Measurements from ENCODE around the gene SYNE2. TPM values are rescaled to one million over a fixed set of nuclear protein-coding genes. Genes with fewer than 3 reads are reported as not detected.

Gene SYNE2, protein sequence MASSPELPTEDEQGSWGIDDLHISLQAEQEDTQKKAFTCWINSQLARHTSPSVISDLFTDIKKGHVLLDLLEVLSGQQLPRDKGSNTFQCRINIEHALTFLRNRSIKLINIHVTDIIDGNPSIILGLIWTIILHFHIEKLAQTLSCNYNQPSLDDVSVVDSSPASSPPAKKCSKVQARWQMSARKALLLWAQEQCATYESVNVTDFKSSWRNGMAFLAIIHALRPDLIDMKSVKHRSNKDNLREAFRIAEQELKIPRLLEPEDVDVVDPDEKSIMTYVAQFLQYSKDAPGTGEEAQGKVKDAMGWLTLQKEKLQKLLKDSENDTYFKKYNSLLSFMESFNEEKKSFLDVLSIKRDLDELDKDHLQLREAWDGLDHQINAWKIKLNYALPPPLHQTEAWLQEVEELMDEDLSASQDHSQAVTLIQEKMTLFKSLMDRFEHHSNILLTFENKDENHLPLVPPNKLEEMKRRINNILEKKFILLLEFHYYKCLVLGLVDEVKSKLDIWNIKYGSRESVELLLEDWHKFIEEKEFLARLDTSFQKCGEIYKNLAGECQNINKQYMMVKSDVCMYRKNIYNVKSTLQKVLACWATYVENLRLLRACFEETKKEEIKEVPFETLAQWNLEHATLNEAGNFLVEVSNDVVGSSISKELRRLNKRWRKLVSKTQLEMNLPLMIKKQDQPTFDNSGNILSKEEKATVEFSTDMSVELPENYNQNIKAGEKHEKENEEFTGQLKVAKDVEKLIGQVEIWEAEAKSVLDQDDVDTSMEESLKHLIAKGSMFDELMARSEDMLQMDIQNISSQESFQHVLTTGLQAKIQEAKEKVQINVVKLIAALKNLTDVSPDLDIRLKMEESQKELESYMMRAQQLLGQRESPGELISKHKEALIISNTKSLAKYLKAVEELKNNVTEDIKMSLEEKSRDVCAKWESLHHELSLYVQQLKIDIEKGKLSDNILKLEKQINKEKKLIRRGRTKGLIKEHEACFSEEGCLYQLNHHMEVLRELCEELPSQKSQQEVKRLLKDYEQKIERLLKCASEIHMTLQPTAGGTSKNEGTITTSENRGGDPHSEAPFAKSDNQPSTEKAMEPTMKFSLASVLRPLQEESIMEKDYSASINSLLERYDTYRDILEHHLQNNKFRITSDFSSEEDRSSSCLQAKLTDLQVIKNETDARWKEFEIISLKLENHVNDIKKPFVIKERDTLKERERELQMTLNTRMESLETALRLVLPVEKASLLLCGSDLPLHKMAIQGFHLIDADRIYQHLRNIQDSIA (N-terminal part only)
- 131 and 154 TPM in 2 replicates for total RNA-seq (2013; cell fraction: nucleolus; rRNA removed)
- total RNA-seq (2014; rRNA removed) (45.6 and 45.7 TPM in 2 replicates), total RNA-seq (2014; rRNA removed; fragmentation: Illumina TruSeq; extraction: Trizol) (49.9 and 55.3 TPM in 2 replicates), total RNA-seq (2021) (47.8 and 52.7 TPM in 2 replicates), polyA plus RNA-seq (2011; rRNA removed) (10.8 and 12.7 TPM in 2 replicates), polyA plus RNA-seq (2014; fragmentation: Illumina TruSeq; extraction: Trizol) (35.3 and 37.0 TPM in 2 replicates), polyA plus RNA-seq (2014; fragmentation: Nextera tagmentation; extraction: Ambion mirVana) (1 to 10 TPM; 2.1 to 4.6 TPM), polyA plus RNA-seq (2014; rRNA removed) (29.0 and 35.1 TPM in 2 replicates), polyA plus RNA-seq (2016; fragmentation: Nextera tagmentation; extraction: Ambion mirVana) (10 to 100 TPM; 39.2 to 40.3 TPM), polyA minus RNA-seq (2011; rRNA and poly(A)+ RNA removed) (74.2 and 79.7 TPM in 2 replicates), Bru-seq, nascent RNA (percentile 78 among the genes with signal in this experiment), BruChase-seq, experiment 1, labeled RNA remaining after a 6-hour chase (percentile 83 among the genes with signal in this experiment), BruChase-seq, experiment 2, labeled RNA remaining after a 2-hour chase (percentile 79 among the genes with signal in this experiment)
- polyA plus RNA-seq (2011; ENCODE audit: low read depth), result 33.3 TPM
- polyA plus RNA-seq (2011; cell fraction: cytosol; rRNA removed), result 14.3 and 19.4 TPM in 2 replicates
- polyA plus RNA-seq (2011; cell fraction: nucleus; rRNA removed), result 58.4 and 96.8 TPM in 2 replicates
- 48.3 and 54.5 TPM in 2 replicates for polyA plus RNA-seq (2012)
- 13.0 and 14.6 TPM in 2 replicates for polyA minus RNA-seq (2011; cell fraction: cytosol; rRNA and poly(A)+ RNA removed)
- polyA minus RNA-seq (2011; cell fraction: nucleus; rRNA and poly(A)+ RNA removed), result 85.0 and 172 TPM in 2 replicates
- long read RNA-seq, experiment 1, partial matches to known transcripts, result 6 of 10 reads
- long read RNA-seq, experiment 1, other reads (novel, unspliced or antisense), result 4 of 10 reads
- long read RNA-seq, experiment 2, partial matches to known transcripts, result 147 of 190 reads
- long read RNA-seq, experiment 2, other reads (novel, unspliced or antisense), result 43 of 190 reads

DNA sequence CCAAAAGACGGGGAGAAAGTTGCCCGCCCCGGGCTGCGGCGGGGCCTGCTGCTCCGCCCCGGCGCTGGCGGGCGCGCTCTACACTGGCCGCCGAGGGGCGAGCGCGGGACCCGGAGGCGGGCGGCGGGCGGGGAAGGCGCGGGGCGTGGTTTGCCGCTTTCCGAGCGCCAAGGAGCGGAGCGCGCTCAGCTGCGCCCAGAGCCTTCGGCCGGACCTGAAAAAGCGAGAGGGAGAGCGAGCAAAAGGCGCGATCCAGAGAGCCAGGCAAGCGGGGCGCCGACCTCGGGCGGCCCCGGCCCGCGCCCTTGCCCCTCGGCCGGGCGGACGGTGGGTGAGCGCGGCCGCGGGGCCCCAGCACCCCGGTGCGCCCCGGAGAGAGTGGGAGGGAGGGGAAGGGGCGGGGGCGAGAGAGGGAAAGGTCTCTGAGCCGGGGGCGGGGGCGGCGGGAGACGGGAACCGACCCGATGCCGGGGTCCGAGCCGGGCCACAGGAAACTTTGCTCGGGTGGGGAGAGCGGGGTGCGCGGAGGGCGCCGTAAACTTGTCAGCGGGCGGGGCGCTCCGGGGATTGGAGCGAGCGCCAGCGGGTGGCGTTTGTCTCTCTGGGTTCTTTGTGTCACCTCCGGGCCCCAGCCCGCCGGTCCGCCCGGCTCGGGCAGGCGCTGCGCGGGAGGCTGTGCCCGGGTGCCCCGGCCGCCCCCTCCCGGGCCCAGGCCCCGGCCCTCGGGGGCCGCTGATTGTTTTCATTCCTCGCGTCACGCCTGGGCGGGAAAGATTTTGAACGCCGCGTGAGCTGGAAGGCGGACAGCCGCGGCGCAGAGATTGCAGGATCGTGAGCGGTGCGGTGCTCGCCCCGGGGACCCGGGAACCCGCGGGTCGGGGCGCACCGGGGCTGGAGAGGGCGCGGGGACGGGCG lies at the start of gene SYNE2:
SYNE2 (plus strand) TSS at position 188 of the 915 bp plus-strand sequence. CDS start 56,145 bp downstream, outside the sequence.
- DNase-seq (ENCODE audit: low read depth, low spot score) (no peak), ATAC-seq (peak; percentile 94), FAIRE-seq (no peak)
- ChIA-PET POLR2A (interaction anchor here (2.1 kb wide), 1 partner anchor 11 kb away, joined by 10 read pairs; no protein-coding TSS in a partner anchor), RAD21 (ENCODE audit: unreplicated experiment) (interaction anchor here (0.9 to 2.0 kb wide), 7 partner anchors 9 to 450 kb away, joined by 3 to 7 read pairs (median 3); no protein-coding TSS in a partner anchor), SMC1A (ENCODE audit: uncharacterized antibody, unreplicated experiment) (interaction anchor here (0.6 to 6.4 kb wide), 9 partner anchors 11 to 442 kb away, joined by 3 to 39 read pairs (median 4); partner anchors contain the start of gene ESR2), CTCF (interaction anchor here (0.6 to 2.7 kb wide), 14 partner anchors 11 to 964 kb away, joined by 3 to 14 read pairs (median 4); no protein-coding TSS in a partner anchor)
- WGBS (ENCODE audit: insufficient coverage, insufficient replicate concordance, low lambda C conversion rate, missing lambda C conversion rate), result 1% methylated on average over 37 of the region's 124 CpGs
- Histone ChIP-seq H3K27me3 (replicated peaks in 1 of 2; ENCODE audit: control insufficient read depth in 2 of 2, insufficient read depth in 2 of 2, low read length in 1 of 2) (no peaks in the 10 kb centered on the region), H3K4me3 (peak within 1 kb of the TSS; percentile 94), H3K9ac (ENCODE audit: control insufficient read depth, insufficient read depth, low read length) (peak within 1 kb of the TSS; percentile 46), H3K4me2 (ENCODE audit: control insufficient read depth, insufficient read depth) (peak within 1 kb of the TSS; percentile 73), H3K36me3 (ENCODE audit: control insufficient read depth in 2 of 2, insufficient read depth in 2 of 2, low read length in 1 of 2) (no peaks in the 10 kb centered on the region), H3K79me2 (ENCODE audit: control insufficient read depth, insufficient read depth, low read length) (peaks cover 49% of the 10 kb centered on the region), H3K27ac (ENCODE audit: control insufficient read depth, insufficient read depth) (peak within 1 kb of the TSS; percentile 45), H3K4me1 (ENCODE audit: control insufficient read depth, insufficient read depth, low read length) (peaks cover 6% of the 10 kb centered on the region; the same call in 1 of the 2 replicates), H2AFZ (ENCODE audit: control insufficient read depth, low read depth, low read length) (peak within 1 kb of the TSS; percentile 71), H4K20me1 (ENCODE audit: control insufficient read depth, insufficient read depth) (no peaks in the 10 kb centered on the region), H3K9me3 (replicated peaks; ENCODE audit: control insufficient read depth, insufficient read depth, low read length) (no peaks in the 10 kb centered on the region)
- in situ Hi-C loops (cut with MboI) (no loop called here), intact Hi-C loops (cut with micrococcal nuclease; ENCODE audit: unreplicated experiment) (loop anchor here (1.0 to 5.0 kb wide), 3 partner anchors 11 to 144 kb away; no protein-coding TSS in a partner anchor)
- BruUV-seq (replicated peaks), result no TSS peak
- peak; percentile 38; the same call in 1 of the 2 replicates for TF ChIP-seq BACH1 (IDR thresholded peaks at IDR 0.05; ENCODE audit: borderline replicate concordance)
- no peak for TF ChIP-seq MTA3 (IDR thresholded peaks at IDR 0.05; ENCODE audit: borderline replicate concordance, low read length)
- no peak for TF ChIP-seq ETV6 (conservative IDR thresholded peaks at IDR 0.05 in 1 of 2, IDR thresholded peaks at IDR 0.05 in 1 of 2; ENCODE audit: borderline replicate concordance in 1 of 2, low read depth in 1 of 2)
- TF ChIP-seq POLR2A (IDR thresholded peaks at IDR 0.05; ENCODE audit: low read depth, low read length), result peak; percentile 74
- peak; percentile 69; the same call in 1 of the 2 replicates for TF ChIP-seq NFXL1 (IDR thresholded peaks at IDR 0.05; ENCODE audit: borderline replicate concordance)
- peak; percentile 67; the same call in 1 of the 2 replicates for TF ChIP-seq SMARCA5 (IDR thresholded peaks at IDR 0.05)
- TF ChIP-seq MEF2B (IDR thresholded peaks at IDR 0.05; ENCODE audit: partially characterized antibody, poor library complexity, severe bottlenecking), result no peak
- TF ChIP-seq RELA (IDR thresholded peaks at IDR 0.05; ENCODE audit: borderline replicate concordance, partially characterized antibody), result peak; percentile 5
- peak; percentile 59 for TF ChIP-seq IKZF1 (conservative IDR thresholded peaks at IDR 0.05)
- no peak for TF ChIP-seq ATF7 (IDR thresholded peaks at IDR 0.05; ENCODE audit: low read depth)
- TF ChIP-seq, protein P1, sequence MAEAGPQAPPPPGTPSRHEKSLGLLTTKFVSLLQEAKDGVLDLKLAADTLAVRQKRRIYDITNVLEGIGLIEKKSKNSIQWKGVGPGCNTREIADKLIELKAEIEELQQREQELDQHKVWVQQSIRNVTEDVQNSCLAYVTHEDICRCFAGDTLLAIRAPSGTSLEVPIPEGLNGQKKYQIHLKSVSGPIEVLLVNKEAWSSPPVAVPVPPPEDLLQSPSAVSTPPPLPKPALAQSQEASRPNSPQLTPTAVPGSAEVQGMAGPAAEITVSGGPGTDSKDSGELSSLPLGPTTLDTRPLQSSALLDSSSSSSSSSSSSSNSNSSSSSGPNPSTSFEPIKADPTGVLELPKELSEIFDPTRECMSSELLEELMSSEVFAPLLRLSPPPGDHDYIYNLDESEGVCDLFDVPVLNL (IDR thresholded peaks at IDR 0.05; ENCODE audit: low read depth, low read length), result peak; percentile 72; the same call in 1 of the 2 replicates
- peak; percentile 79 for TF ChIP-seq LARP7 (IDR thresholded peaks at IDR 0.05)
- no peak for TF ChIP-seq TARDBP (IDR thresholded peaks at IDR 0.05; ENCODE audit: borderline replicate concordance)
